HepG2 (cell line): ENCODE data around the gene FAM83D. TPM values are rescaled to one million over a fixed set of nuclear protein-coding genes. Genes with fewer than 3 reads are reported as not detected.
A peak's percentile ranks its signal among the peaks of the same experiment; 100 is the strongest.

Experiments used
- BHLHE40 ChIP-seq: IDR thresholded peaks from 2 replicates; pipeline ENCODE4 v1.6.1; 2011; ENCODE audit warnings: low read length, improper control_type of control experiment
- CCAR2 ChIP-seq: fragments of 200-400 bp; formaldehyde crosslinking; optimal IDR thresholded peaks from 2 replicates; pipeline ENCODE3; 2018; ENCODE audit warnings: low read depth, mild to moderate bottlenecking, low read length, moderate library complexity
- FOXK1 ChIP-seq: sonication (generic); formaldehyde crosslinking; IDR thresholded peaks from 2 replicates; pipeline ENCODE4 v1.4.0; 2020; ENCODE audit warnings: low read depth, missing genetic modification reagents, borderline replicate concordance
- HBP1 ChIP-seq: IDR thresholded peaks from 2 replicates; pipeline ENCODE4 v1.6.1; 2016; ENCODE audit warnings: low read depth, control low read depth
- NONO ChIP-seq, 2 experiments: fragments of 450-650 bp in 1 of 2; sonication (generic) in 1 of 2; formaldehyde crosslinking in 1 of 2; IDR thresholded peaks in 1 of 2; conservative IDR thresholded peaks in 1 of 2; 2 replicates each; pipeline versions ENCODE4 v1.6.1 to v1.8.0; 2017 to 2022; ENCODE audit warnings: mild to moderate bottlenecking in 1 of 2, missing genetic modification reagents in 1 of 2, moderate library complexity in 1 of 2
- REST ChIP-seq, 2 experiments: IDR thresholded peaks; 2 replicates each; pipeline ENCODE4 v1.6.1; 2011 to 2012; ENCODE audit warnings: low read length in 2 of 2, borderline replicate concordance in 1 of 2, low read depth in 1 of 2, mild to moderate bottlenecking in 1 of 2, moderate library complexity in 1 of 2
- RFX1 ChIP-seq: fragments of 450-650 bp; IDR thresholded peaks from 2 replicates; pipeline ENCODE4 v1.6.1; 2017
- SALL1 ChIP-seq: sonication (generic); formaldehyde crosslinking; IDR thresholded peaks from 2 replicates; pipeline ENCODE4 v1.8.0; 2022; ENCODE audit warnings: mild to moderate bottlenecking, missing genetic modification reagents
- ZNF10 ChIP-seq: sonication (generic); formaldehyde crosslinking; IDR thresholded peaks from 2 replicates; pipeline ENCODE4 v1.4.0; 2020; ENCODE audit warnings: mild to moderate bottlenecking, low read depth, missing genetic modification reagents, borderline replicate concordance
- ZNF737 ChIP-seq: sonication (generic); formaldehyde crosslinking; IDR thresholded peaks from 2 replicates; pipeline ENCODE4 v1.5.0; 2020; ENCODE audit warnings: missing genetic modification reagents, mild to moderate bottlenecking, borderline replicate concordance
- ZNF782 ChIP-seq: sonication (generic); formaldehyde crosslinking; IDR thresholded peaks from 2 replicates; pipeline ENCODE4 v1.4.0; 2020; ENCODE audit warnings: missing genetic modification reagents, mild to moderate bottlenecking, borderline replicate concordance
- ZSCAN20 ChIP-seq: sonication (generic); formaldehyde crosslinking; IDR thresholded peaks from 2 replicates; pipeline ENCODE4 v1.4.0; 2020; ENCODE audit warnings: missing genetic modification reagents, mild to moderate bottlenecking, borderline replicate concordance
- polyA plus RNA-seq, 8 experiments: library from polyadenylated mRNA; depleted of rRNA in 3 of 8; stranded (reverse) in 7 of 8; unstranded in 1 of 8; fragments of >200 nt; fragmentation: Illumina TruSeq in 4 of 8; extraction: Trizol in 4 of 8; gene quantifications; 2 replicates each; pipeline versions ENCODE4 v1.2.1 to v1.2.3, GENCODE V29; 2011 to 2016; ENCODE audit warnings: low read depth in 4 of 8, missing spikeins in 1 of 8, mixed read lengths in 1 of 8; ENCODE audit not compliant: insufficient read depth in 1 of 8
- total RNA-seq, 5 experiments: library from RNA; depleted of rRNA; stranded (reverse); fragments of >200 nt; fragmentation: Illumina TruSeq; extraction: Trizol; gene quantifications; 2 replicates each; pipeline ENCODE4 v1.2.3, GENCODE V29; 2016; ENCODE audit warnings: low read depth in 1 of 5
- TF ChIP-seq, protein P1 (sequence below): sonication (generic); formaldehyde crosslinking; IDR thresholded peaks from 2 replicates; pipeline ENCODE4 v1.4.0; 2020; ENCODE audit warnings: missing genetic modification reagents, borderline replicate concordance
- TF ChIP-seq, protein P2 (sequence below): sonication (generic); formaldehyde crosslinking; IDR thresholded peaks from 2 replicates; pipeline ENCODE4 v1.5.1; 2020; ENCODE audit warnings: missing genetic modification reagents, mild to moderate bottlenecking, borderline replicate concordance

Gene FAM83D
- total and polyA plus RNA-seq, 2 of the 13 experiments (the other 11 are each of a cell fraction or from before 2014, with no cell fraction given), result 51.4 to 64.0 TPM

DNA sequence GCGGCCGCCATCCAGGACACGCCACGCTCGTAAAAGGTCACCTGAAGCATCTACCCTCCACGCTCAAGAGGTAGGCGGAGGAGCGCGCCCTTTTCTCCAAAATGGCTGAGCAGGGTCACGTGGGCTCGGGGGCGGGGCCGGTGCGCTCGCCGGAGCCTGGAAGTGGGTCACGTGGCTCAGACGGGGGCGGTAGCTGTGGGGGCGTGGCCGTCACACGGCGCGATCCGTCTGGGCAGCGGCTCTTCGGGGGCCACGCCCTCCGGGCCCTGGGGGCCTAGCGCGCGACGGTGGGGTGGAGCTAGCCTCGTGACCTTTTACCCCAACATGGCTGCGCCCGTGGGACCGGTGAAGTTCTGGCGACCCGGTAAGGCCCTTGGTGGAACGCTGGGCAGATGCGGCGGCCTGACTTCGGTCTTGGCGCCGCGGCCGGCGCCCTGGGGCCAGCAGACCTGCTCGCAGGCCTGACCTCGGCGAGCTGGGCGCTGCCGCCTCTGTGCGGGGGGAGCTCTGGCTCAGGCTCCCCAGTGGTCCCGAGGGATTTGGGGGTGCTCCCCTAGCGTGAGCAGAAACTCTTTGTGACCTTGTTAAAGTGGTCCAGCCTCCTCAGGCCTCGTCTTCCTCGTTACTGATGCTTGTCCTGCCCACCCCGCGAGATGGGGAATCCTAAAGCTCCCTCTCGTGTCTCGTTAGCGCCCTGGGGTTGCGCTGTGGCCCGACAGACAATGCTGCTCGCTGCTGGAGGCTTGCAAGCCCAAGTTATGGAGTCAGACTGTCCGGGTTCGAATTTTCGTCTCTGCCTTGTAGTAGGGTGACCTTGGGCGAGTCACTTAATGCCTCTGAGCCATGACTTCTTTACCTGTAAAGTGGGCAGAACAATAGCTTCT lies 36.1 kb downstream of the FAM83D start, which contains the start of gene DHX35 (continued):
- peak in 1 of 2 experiments; percentile 26; a peak in 1 of 4 replicates for TF ChIP-seq REST (IDR thresholded peaks at IDR 0.05; ENCODE audit: borderline replicate concordance in 1 of 2, low read depth in 1 of 2, low read length in 2 of 2)
- no peak for TF ChIP-seq NONO (IDR thresholded peaks at IDR 0.05)
- TF ChIP-seq NONO (CRISPR knock-in tag; conservative IDR thresholded peaks at IDR 0.05), result peak; percentile 68
- TF ChIP-seq ZNF10 (CRISPR knock-in tag), result no peak
- peak; percentile 93 for TF ChIP-seq SALL1 (CRISPR knock-in tag)
- TF ChIP-seq ZNF737 (CRISPR knock-in tag), result peak; percentile 99
- peak; percentile 73 for TF ChIP-seq BHLHE40
- TF ChIP-seq CCAR2, result no peak
- TF ChIP-seq, protein P1, sequence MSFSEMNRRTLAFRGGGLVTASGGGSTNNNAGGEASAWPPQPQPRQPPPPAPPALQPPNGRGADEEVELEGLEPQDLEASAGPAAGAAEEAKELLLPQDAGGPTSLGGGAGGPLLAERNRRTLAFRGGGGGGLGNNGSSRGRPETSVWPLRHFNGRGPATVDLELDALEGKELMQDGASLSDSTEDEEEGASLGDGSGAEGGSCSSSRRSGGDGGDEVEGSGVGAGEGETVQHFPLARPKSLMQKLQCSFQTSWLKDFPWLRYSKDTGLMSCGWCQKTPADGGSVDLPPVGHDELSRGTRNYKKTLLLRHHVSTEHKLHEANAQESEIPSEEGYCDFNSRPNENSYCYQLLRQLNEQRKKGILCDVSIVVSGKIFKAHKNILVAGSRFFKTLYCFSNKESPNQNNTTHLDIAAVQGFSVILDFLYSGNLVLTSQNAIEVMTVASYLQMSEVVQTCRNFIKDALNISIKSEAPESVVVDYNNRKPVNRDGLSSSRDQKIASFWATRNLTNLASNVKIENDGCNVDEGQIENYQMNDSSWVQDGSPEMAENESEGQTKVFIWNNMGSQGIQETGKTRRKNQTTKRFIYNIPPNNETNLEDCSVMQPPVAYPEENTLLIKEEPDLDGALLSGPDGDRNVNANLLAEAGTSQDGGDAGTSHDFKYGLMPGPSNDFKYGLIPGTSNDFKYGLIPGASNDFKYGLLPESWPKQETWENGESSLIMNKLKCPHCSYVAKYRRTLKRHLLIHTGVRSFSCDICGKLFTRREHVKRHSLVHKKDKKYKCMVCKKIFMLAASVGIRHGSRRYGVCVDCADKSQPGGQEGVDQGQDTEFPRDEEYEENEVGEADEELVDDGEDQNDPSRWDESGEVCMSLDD, result peak; percentile 92; the same call in 1 of the 2 replicates
- TF ChIP-seq ZSCAN20 (CRISPR knock-in tag), result peak; percentile 87; the same call in 1 of the 2 replicates
- peak; percentile 89; the same call in 1 of the 2 replicates for TF ChIP-seq ZNF782
- peak; percentile 88 for TF ChIP-seq FOXK1 (CRISPR knock-in tag)
- peak; percentile 86 for TF ChIP-seq HBP1 (CRISPR knock-in tag)
- TF ChIP-seq, protein P2, sequence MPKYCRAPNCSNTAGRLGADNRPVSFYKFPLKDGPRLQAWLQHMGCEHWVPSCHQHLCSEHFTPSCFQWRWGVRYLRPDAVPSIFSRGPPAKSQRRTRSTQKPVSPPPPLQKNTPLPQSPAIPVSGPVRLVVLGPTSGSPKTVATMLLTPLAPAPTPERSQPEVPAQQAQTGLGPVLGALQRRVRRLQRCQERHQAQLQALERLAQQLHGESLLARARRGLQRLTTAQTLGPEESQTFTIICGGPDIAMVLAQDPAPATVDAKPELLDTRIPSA, result peak; percentile 76; the same call in 1 of the 2 replicates
- no peak for TF ChIP-seq RFX1
